GM12875 (cell line): ENCODE results near the gene CROCC2.

Experiments used
- H3K4me3 ChIP-seq: one replicate; pipeline ENCODE4 v1.5.1; 2011; ENCODE audit warnings: low read depth, low read length, control low read depth
- CTCF ChIP-seq: IDR thresholded peaks from 2 replicates; pipeline ENCODE4 v1.5.1; 2011; ENCODE audit warnings: low read depth, mild to moderate bottlenecking, control low read depth, inconsistent platforms, low read length, moderate library complexity, borderline replicate concordance; ENCODE audit not compliant: insufficient read depth

CROCC2 gene

GRCh38 chr2:240961910-240962299 is 55.8 kb downstream of the CROCC2 start:
- no peak for TF ChIP-seq CTCF
- no peak overlapping the region for H3K4me3 ChIP-seq

- no peak overlapping the region for H3K4me3 ChIP-seq
- no peak for TF ChIP-seq CTCF
Observed at GRCh38 chr2:240962300-240963064, 56.3 kb downstream of the CROCC2 start.

GRCh38 chr2:240963065-240963867 is 57.1 kb downstream of the CROCC2 start:
- TF ChIP-seq CTCF, result no peak
- H3K4me3 ChIP-seq, result no peak overlapping the region

- no peak overlapping the region for H3K4me3 ChIP-seq
- TF ChIP-seq CTCF, result no peak
Observed at GRCh38 chr2:240963868-240964703, 58.0 kb downstream of the CROCC2 start.

- H3K4me3 ChIP-seq, result no peak overlapping the region
- no peak for TF ChIP-seq CTCF
Observed at GRCh38 chr2:240964704-240965295, 58.7 kb downstream of the CROCC2 start.

GRCh38 chr2:240965296-240965904 is 59.3 kb downstream of the CROCC2 start:
- H3K4me3 ChIP-seq, result no peak overlapping the region
- no peak for TF ChIP-seq CTCF
